Mesodermal cell (in vitro differentiated cells): ENCODE measurements around the gene C2. TPM values are rescaled to one million over a fixed set of nuclear protein-coding genes. Genes with fewer than 3 reads are reported as not detected.

ENCODE experiments used
- H3K27ac ChIP-seq: 2 replicates; pipeline ENCODE4 v1.7.0; 2013; ENCODE audit warnings: mild to moderate bottlenecking, low read depth, low read length, moderate library complexity; ENCODE audit not compliant: severe bottlenecking
- H3K36me3 ChIP-seq: 2 replicates; pipeline ENCODE4 v1.7.1; 2013; ENCODE audit warnings: mild to moderate bottlenecking, low read length, moderate library complexity; ENCODE audit not compliant: control insufficient read depth, insufficient read depth
- H3K4me1 ChIP-seq: one replicate; pipeline ENCODE4 v1.7.1; 2013; ENCODE audit warnings: mild to moderate bottlenecking, low read length; ENCODE audit not compliant: insufficient read depth, control insufficient read depth, poor library complexity, severe bottlenecking
- H3K4me3 ChIP-seq: 2 replicates; pipeline ENCODE4 v1.7.0; 2013; ENCODE audit warnings: low read length, control low read depth, mild to moderate bottlenecking; ENCODE audit not compliant: insufficient read depth, poor library complexity, severe bottlenecking; ENCODE audit errors: extremely low read depth
- H3K9me3 ChIP-seq: 2 replicates; pipeline ENCODE4 v1.7.1; 2013; ENCODE audit warnings: mild to moderate bottlenecking, low read length, moderate library complexity; ENCODE audit not compliant: control insufficient read depth
- WGBS, 2 experiments: methylation state at CpG; one replicate each; pipeline ENCODE4 v1.1.5; 2013; ENCODE audit warnings: missing lambda C conversion rate in 2 of 2; ENCODE audit not compliant: insufficient coverage in 2 of 2; 5-methylcytosine and 5-hydroxymethylcytosine counted together
- polyA plus RNA-seq, 2 experiments: library from polyadenylated mRNA; stranded (reverse); fragments of 50-300 nt; gene quantifications; one replicate each; pipeline ENCODE4 v1.2.3, GENCODE V29; 2013

The C2 gene
- polyA plus RNA-seq (2013, experiment 1 of 2): 0.44 TPM
- 0.25 TPM for polyA plus RNA-seq (2013, experiment 2 of 2)

GRCh38 chr6:31927242-31927862 lies at the start of gene C2:
C2 (plus strand) TSS chr6:31927717; CDS start chr6:31927753, 36 bp downstream.
- H3K9me3 ChIP-seq: no peaks in the 10 kb centered on the region
- H3K36me3 ChIP-seq: no peaks in the 10 kb centered on the region
- WGBS, 2 experiments: 54 to 81% methylated on average over 6 to 9 of the region's 11 CpGs
- H3K4me1 ChIP-seq: no peaks in the 10 kb centered on the region
- H3K4me3 ChIP-seq: no peak within 1 kb of the TSS
- no peak within 1 kb of the TSS for H3K27ac ChIP-seq

- Histone ChIP-seq H3K9me3 (no peaks in the 10 kb centered on the region), H3K4me1 (no peaks in the 10 kb centered on the region), H3K4me3 (no peak overlapping the region), H3K36me3 (peaks cover 37% of the 10 kb centered on the region), H3K27ac (no peak overlapping the region)
- WGBS, 2 experiments: 83 to 94% methylated on average over 2 to 3 of the region's 3 CpGs
These were observed 49.3 kb upstream of the C2 start for GRCh38 chr6:31878222-31878621.

GRCh38 chr6:31878726-31879125 lies 48.8 kb upstream of the C2 start, which contains the start of gene SLC44A4:
SLC44A4 (minus strand) TSS chr6:31878997; CDS start chr6:31878980, 17 bp downstream.
- H3K9me3 ChIP-seq: no peaks in the 10 kb centered on the region
- H3K4me1 ChIP-seq: no peaks in the 10 kb centered on the region
- H3K27ac ChIP-seq: no peak within 1 kb of the TSS
- WGBS, 2 experiments: 81 to 86% methylated on average over 10 of the region's 18 CpGs
- H3K36me3 ChIP-seq: peaks cover 42% of the 10 kb centered on the region
- H3K4me3 ChIP-seq: no peak within 1 kb of the TSS

GRCh38 chr6:31879143-31879542 lies 48.4 kb upstream of the C2 start:
- Histone ChIP-seq H3K4me1 (no peaks in the 10 kb centered on the region), H3K36me3 (peaks cover 44% of the 10 kb centered on the region), H3K9me3 (no peaks in the 10 kb centered on the region), H3K4me3 (no peak overlapping the region), H3K27ac (no peak overlapping the region)
- 94 to 97% methylated on average over 12 to 13 of the region's 13 CpGs for WGBS, 2 experiments

GRCh38 chr6:31879901-31880300 lies 47.6 kb upstream of the C2 start:
- H3K27ac ChIP-seq: no peak overlapping the region
- H3K4me3 ChIP-seq: no peak overlapping the region
- H3K36me3 ChIP-seq: peaks cover 52% of the 10 kb centered on the region
- H3K4me1 ChIP-seq: no peaks in the 10 kb centered on the region
- no peaks in the 10 kb centered on the region for H3K9me3 ChIP-seq
- WGBS, 2 experiments: 94 to 95% methylated on average over 9 to 10 of the region's 10 CpGs

- Histone ChIP-seq H3K36me3 (peaks cover 59% of the 10 kb centered on the region), H3K4me3 (no peak overlapping the region), H3K4me1 (no peaks in the 10 kb centered on the region), H3K9me3 (no peaks in the 10 kb centered on the region), H3K27ac (no peak overlapping the region)
- 93 to 99% methylated on average over 9 to 10 of the region's 10 CpGs for WGBS, 2 experiments
These were observed 46.9 kb upstream of the C2 start for GRCh38 chr6:31880616-31881015.

GRCh38 chr6:31881136-31881859 lies 46.2 kb upstream of the C2 start:
- Histone ChIP-seq H3K4me3 (no peak overlapping the region), H3K36me3 (peaks cover 66% of the 10 kb centered on the region), H3K9me3 (no peaks in the 10 kb centered on the region), H3K4me1 (no peaks in the 10 kb centered on the region), H3K27ac (no peak overlapping the region)
- WGBS, 2 experiments: 96 to 97% methylated on average over 7 to 9 of the region's 9 CpGs

- peaks cover 76% of the 10 kb centered on the region for H3K36me3 ChIP-seq
- H3K4me3 ChIP-seq: no peak overlapping the region
- 96 to 100% methylated on average over 2 to 6 of the region's 6 CpGs for WGBS, 2 experiments
These were observed 45.2 kb upstream of the C2 start for GRCh38 chr6:31882344-31882743.

GRCh38 chr6:31883676-31884075 lies 43.8 kb upstream of the C2 start:
- Histone ChIP-seq H3K27ac (no peak overlapping the region), H3K4me1 (no peaks in the 10 kb centered on the region), H3K4me3 (no peak overlapping the region), H3K36me3 (peaks cover 88% of the 10 kb centered on the region), H3K9me3 (no peaks in the 10 kb centered on the region)
- 90 to 98% methylated on average over 12 of the region's 12 CpGs for WGBS, 2 experiments

More at GRCh38 chr6:31882344-31882743, 45.2 kb upstream of the C2 start:
- H3K27ac ChIP-seq: no peak overlapping the region
- H3K9me3 ChIP-seq: no peaks in the 10 kb centered on the region
- no peaks in the 10 kb centered on the region for H3K4me1 ChIP-seq

GRCh38 chr6:31884528-31885035 lies 42.9 kb upstream of the C2 start:
- Histone ChIP-seq H3K4me3 (no peak overlapping the region), H3K27ac (no peak overlapping the region), H3K4me1 (no peaks in the 10 kb centered on the region), H3K9me3 (no peaks in the 10 kb centered on the region), H3K36me3 (peaks cover 95% of the 10 kb centered on the region)
- WGBS, 2 experiments: 94 to 100% methylated on average over 12 to 17 of the region's 22 CpGs
